MCF 10A (cell line): Measurements from ENCODE around the gene LPCAT3. TPM values are rescaled to one million over a fixed set of nuclear protein-coding genes. Genes with fewer than 3 reads are reported as not detected.

Experiments used
- BruUV-seq: library from RNA; stranded (reverse); fragments of 400-500 nt; replicated peaks from 2 replicates; lab custom pipeline; 2021; lab: Mats Ljungman, UMichigan
- CTCF ChIA-PET: fragments of 300-600 bp; sonication (Branson Sonifier 250); formaldehyde crosslinking; extraction: SDS; loops from one replicate; lab custom pipeline; 2021; ENCODE audit warnings: antibody characterized with exemption, inconsistent platforms; lab: Yijun Ruan, JAX
- POLR2A ChIA-PET: fragments of 300-600, 350-650 bp; sonication (Branson Sonifier 250); formaldehyde crosslinking; extraction: SDS; loops from one replicate; lab custom pipeline; 2020; ENCODE audit warnings: antibody characterized with exemption, inconsistent platforms; lab: Yijun Ruan, JAX
- DNase-seq: peaks from one replicate; pipeline ENCODE4 v3.0.0-alpha.2; 2018; ENCODE audit not compliant: unreplicated experiment
- H3K27ac Mint-ChIP-seq: one replicate; pipeline ENCODE4 v1.8.0; 2022; ENCODE audit warnings: mild to moderate bottlenecking, low read depth, mixed read lengths; ENCODE audit not compliant: unreplicated experiment
- H3K27me3 Mint-ChIP-seq: one replicate; pipeline ENCODE4 v1.8.0; 2022; ENCODE audit warnings: mixed read lengths; ENCODE audit not compliant: insufficient read depth, unreplicated experiment
- H3K36me3 Mint-ChIP-seq: one replicate; pipeline ENCODE4 v1.8.0; 2022; ENCODE audit warnings: mild to moderate bottlenecking, moderate library complexity, mixed read lengths; ENCODE audit not compliant: insufficient read depth, unreplicated experiment
- H3K4me1 Mint-ChIP-seq: one replicate; pipeline ENCODE4 v1.8.0; 2022; ENCODE audit warnings: mixed read lengths; ENCODE audit not compliant: insufficient read depth, unreplicated experiment
- H3K4me3 Mint-ChIP-seq: one replicate; pipeline ENCODE4 v1.8.0; 2022; ENCODE audit warnings: mild to moderate bottlenecking, moderate library complexity, mixed read lengths; ENCODE audit not compliant: unreplicated experiment
- H3K9me3 Mint-ChIP-seq: one replicate; pipeline ENCODE4 v1.8.0; 2022; ENCODE audit warnings: mixed read lengths; ENCODE audit not compliant: unreplicated experiment
- intact Hi-C: fragments of 100-400 bp; cut with micrococcal nuclease; formaldehyde crosslinking; loops from 2 replicates; pipeline ENCODE4 v1.14.1; 2022
- total RNA-seq: library from RNA; stranded (reverse); gene quantifications from 2 replicates; pipeline ENCODE4 v1.2.3, GENCODE V29; 2022
- TF ChIP-seq, protein P1 (sequence below): fragments of 200-600 bp; IDR thresholded peaks from one replicate; pipeline ENCODE4 v1.8.0; 2022; ENCODE audit warnings: antibody characterized with exemption, mild to moderate bottlenecking; ENCODE audit not compliant: unreplicated experiment

Gene LPCAT3
- total RNA-seq, 1 experiment from 2014 or later = 14.4 TPM

- peaks cover 6% of the 10 kb centered on the region for H3K36me3 Mint-ChIP-seq
- no peaks in the 10 kb centered on the region for H3K27me3 Mint-ChIP-seq
- ChIA-PET POLR2A (interaction anchor here (1.0 to 2.2 kb wide), 2 partner anchors 10 kb away, joined by 5 to 12 read pairs; no protein-coding TSS in a partner anchor), CTCF (interaction anchor here (0.6 to 3.1 kb wide), 3 partner anchors 14 to 104 kb away, joined by 3 to 12 read pairs (median 3); no protein-coding TSS in a partner anchor)
- no peaks in the 10 kb centered on the region for H3K9me3 Mint-ChIP-seq
- no TSS peak for BruUV-seq
- no peak for DNase-seq
- H3K27ac Mint-ChIP-seq = no peak within 1 kb of the TSS
- intact Hi-C loops = no loop called here
- H3K4me3 Mint-ChIP-seq = no peak within 1 kb of the TSS
- TF ChIP-seq, protein P1, sequence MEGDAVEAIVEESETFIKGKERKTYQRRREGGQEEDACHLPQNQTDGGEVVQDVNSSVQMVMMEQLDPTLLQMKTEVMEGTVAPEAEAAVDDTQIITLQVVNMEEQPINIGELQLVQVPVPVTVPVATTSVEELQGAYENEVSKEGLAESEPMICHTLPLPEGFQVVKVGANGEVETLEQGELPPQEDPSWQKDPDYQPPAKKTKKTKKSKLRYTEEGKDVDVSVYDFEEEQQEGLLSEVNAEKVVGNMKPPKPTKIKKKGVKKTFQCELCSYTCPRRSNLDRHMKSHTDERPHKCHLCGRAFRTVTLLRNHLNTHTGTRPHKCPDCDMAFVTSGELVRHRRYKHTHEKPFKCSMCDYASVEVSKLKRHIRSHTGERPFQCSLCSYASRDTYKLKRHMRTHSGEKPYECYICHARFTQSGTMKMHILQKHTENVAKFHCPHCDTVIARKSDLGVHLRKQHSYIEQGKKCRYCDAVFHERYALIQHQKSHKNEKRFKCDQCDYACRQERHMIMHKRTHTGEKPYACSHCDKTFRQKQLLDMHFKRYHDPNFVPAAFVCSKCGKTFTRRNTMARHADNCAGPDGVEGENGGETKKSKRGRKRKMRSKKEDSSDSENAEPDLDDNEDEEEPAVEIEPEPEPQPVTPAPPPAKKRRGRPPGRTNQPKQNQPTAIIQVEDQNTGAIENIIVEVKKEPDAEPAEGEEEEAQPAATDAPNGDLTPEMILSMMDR = no peak
- H3K4me1 Mint-ChIP-seq = peaks cover 23% of the 10 kb centered on the region
These were observed 67.3 kb downstream of the LPCAT3 start, which contains the start of gene PTPN6 for GRCh38 chr12:6950811-6951540. Gene PTPN6, plus strand, starts transcription at chr12:6951356. Its CDS starts 157 bp downstream, at chr12:6951513.

- H3K4me1 Mint-ChIP-seq = peaks cover 29% of the 10 kb centered on the region
- no peaks in the 10 kb centered on the region for H3K9me3 Mint-ChIP-seq
- ChIA-PET CTCF (interaction anchor here (0.6 to 3.1 kb wide), 3 partner anchors 14 to 103 kb away, joined by 3 to 12 read pairs (median 3); no protein-coding TSS in a partner anchor), POLR2A (interaction anchor here (2.2 kb wide), 1 partner anchor 11 kb away, joined by 12 read pairs; no protein-coding TSS in a partner anchor)
- no peak overlapping the region for H3K27ac Mint-ChIP-seq
- peaks cover 8% of the 10 kb centered on the region for H3K36me3 Mint-ChIP-seq
- TF ChIP-seq, protein P1 = no peak
- no TSS peak for BruUV-seq
- H3K4me3 Mint-ChIP-seq = no peak overlapping the region
- intact Hi-C loops = no loop called here
- no peaks in the 10 kb centered on the region for H3K27me3 Mint-ChIP-seq
- no peak for DNase-seq
These were observed 67.9 kb downstream of the LPCAT3 start for GRCh38 chr12:6950401-6950801.

- intact Hi-C loops = no loop called here
- POLR2A ChIA-PET = interaction anchor here (0.5 to 2.2 kb wide), 2 partner anchors 12 to 266 kb away, joined by 3 to 12 read pairs; no protein-coding TSS in a partner anchor
- no peaks in the 10 kb centered on the region for H3K9me3 Mint-ChIP-seq
- H3K27ac Mint-ChIP-seq = no peak overlapping the region
- no TSS peak for BruUV-seq
- DNase-seq = no peak
- H3K4me3 Mint-ChIP-seq = no peak overlapping the region
- H3K36me3 Mint-ChIP-seq = peaks cover 22% of the 10 kb centered on the region
- H3K4me1 Mint-ChIP-seq = peaks cover 32% of the 10 kb centered on the region
- no peaks in the 10 kb centered on the region for H3K27me3 Mint-ChIP-seq
- TF ChIP-seq, protein P1 = no peak
- CTCF ChIA-PET = interaction anchor here (0.6 to 3.1 kb wide), 6 partner anchors 12 to 261 kb away, joined by 3 to 12 read pairs (median 3); no protein-coding TSS in a partner anchor
These were observed 69.2 kb downstream of the LPCAT3 start for GRCh38 chr12:6948873-6949594.
